Fibroblast of lung (primary cell): ENCODE data around the gene FNDC3B.

Source experiments
- CTCF ChIP-seq, 2 donors: IDR thresholded peaks in 1 of 2; conservative IDR thresholded peaks in 1 of 2; 1 replicate in 1 of 2; 2 replicates in 1 of 2; pipeline ENCODE4 v1.5.1; 2011 to 2012; ENCODE audit warnings: low read length in 2 of 2, control low read depth in 1 of 2, inconsistent platforms in 1 of 2, low read depth in 1 of 2, mild to moderate bottlenecking in 1 of 2
- EZH2 ChIP-seq: IDR thresholded peaks from 2 replicates; pipeline ENCODE4 v1.5.1; 2012; ENCODE audit warnings: low read length, control low read depth, mild to moderate bottlenecking; ENCODE audit errors: missing control alignments

GRCh38 chr3:172372895-172373294 is 333.5 kb downstream of the FNDC3B start:
- TF ChIP-seq CTCF (conservative IDR thresholded peaks at IDR 0.05 in 1 of 2, IDR thresholded peaks at IDR 0.05 in 1 of 2; ENCODE audit: low read depth in 1 of 2, low read length in 2 of 2) (no peak), EZH2 (no peak)
